Stimulated activated CD4-positive, alpha-beta T cell treated with anti-CD3 and anti-CD28 coated beads, TNF-alpha, amount 100 ng/mL, for 48 hours (primary cell): ENCODE data around the gene SOX12.
A peak's percentile ranks its signal among the peaks of the same experiment; 100 is the strongest.

Source experiments
- DNase-seq, 3 donors: peaks; one replicate each; pipeline ENCODE4 v3.0.0-alpha.2; 2020; ENCODE audit warnings: low read depth in 3 of 3

Gene SOX12

DNA sequence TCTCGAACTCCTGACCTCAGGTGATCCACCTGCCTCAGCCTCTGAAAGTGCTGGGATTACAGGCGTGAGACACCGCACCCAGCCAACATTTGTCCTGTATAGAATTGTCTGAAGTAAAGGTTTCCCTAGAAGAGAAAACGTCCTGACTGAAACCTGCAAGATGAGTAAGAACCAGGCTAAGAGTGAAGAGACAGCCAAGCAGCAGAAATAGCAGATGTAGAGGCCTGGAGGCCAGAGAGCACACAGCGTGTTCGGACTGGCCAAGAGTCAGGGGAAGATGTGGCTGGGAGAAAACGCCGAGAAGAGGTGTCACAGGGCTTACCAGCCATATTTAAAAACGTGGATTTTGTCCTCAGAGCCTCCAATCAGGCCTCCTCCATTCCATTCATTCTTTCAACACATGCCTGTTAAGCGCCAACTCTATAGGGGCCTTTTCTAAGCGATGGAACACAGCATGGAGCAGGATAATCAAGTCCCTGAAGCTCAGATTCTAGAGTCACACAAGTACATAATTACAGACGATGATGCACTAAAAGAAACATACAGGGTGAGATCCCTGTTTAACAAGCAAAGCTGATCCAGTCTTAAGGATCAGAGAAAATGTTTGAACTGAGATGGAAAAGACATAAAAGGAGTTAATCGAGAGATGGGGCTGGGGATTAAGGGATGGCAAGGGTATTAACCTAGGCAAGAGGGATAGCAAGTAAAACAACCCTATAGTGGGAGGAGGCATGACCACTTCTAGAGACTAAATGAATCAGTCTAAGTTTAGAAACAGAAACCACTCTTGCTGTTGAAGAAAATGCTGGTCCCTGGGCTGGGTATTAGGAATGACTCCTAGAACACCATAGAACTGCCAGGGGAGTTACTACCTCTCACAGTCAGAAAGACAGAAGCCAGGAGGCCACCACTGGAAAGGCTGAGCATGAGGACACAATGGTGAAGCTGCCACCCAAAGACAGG lies 23.2 kb upstream of the SOX12 start:
- DNase-seq = no peak

DNA sequence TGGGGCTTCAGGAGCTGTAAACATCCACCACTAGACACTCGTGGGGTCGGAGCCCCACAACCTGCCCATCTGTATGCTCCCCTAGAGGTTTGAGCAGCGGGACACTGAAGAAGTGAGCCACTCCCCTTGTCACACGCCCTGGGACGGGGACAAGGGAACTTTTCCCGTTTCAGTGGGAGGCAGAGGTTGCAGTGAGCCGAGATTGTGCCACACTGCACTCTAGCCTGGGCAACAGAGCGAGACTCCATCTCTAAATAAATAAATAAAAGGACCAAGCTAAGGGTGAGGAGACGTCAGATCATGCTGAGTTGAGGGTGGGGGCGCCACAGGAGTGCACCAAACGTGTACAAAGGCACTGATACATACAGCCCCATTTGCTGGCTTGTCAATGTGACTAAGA lies 19.6 kb upstream of the SOX12 start:
- no peak for DNase-seq

DNA sequence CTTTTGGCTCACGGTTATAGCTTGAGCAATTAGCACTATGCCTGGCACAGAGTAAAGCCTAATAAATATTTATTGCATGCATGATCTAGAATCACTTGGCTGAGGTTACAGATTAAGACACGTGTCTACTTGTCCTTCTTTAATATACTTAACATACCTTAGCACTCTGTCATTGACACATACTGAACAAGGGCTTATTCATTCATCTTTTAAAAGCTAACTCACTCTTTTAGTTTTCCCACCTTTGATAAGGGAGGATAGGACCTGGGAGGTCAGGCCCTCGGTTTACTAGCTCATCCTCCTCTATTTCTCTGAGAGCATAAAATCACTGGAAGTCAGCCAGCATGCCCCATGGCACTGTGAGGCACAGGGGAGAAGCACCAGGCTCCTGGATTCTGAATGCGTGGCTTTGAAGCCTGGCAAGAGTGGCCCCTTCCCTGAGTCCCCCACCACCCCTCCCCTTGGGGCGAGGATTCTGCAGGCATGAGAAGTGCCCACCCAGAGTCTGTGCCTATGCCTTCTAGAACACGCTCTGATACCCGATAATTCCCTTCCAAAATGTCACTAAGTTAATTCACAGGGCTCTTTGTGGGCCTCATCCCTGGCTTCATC lies 16.8 kb upstream of the SOX12 start:
- no peak for DNase-seq

GRCh38 chr20:309306-309840 lies 16.0 kb upstream of the SOX12 start:
- no peak for DNase-seq

GRCh38 chr20:309841-310644 lies 15.3 kb upstream of the SOX12 start:
- DNase-seq = peak; percentile 68 to 87 (median 80)

DNA sequence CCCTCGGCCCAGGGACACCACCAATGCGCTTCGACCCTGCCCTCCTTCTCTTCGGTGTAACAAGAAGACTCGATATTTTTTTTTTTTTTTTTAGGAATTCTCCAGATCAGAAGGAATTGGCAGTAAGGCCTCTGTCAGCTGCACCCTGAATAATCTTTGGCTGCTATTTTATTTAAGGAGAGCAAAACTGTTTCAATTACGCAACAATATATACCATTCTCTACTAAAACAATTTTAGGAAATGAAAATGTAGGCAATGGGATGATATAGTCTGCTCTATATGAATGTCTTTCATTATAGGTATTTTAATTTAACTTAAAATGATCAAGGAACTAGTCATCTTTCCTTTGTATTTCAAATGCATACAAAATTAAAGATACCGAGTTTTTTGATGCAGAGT lies 14.7 kb upstream of the SOX12 start:
- DNase-seq = no peak

DNA sequence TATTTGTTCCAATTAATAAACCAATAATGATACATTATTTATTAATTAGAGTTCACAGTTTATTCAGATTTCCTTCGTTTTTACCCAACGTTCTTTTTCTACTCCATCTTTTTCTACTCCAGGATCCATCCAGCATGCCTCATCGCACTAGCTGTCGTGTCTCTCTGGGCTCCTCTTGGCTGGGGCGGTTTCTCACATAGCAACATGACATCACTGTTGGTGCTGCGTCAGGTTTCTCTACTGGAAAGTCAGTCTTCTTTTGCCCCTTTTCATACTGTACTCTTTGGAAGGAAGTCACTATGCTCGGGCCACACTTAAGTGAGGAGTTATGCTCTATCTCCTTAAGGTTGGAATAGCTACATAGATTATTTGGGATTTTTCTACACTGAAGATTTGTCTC lies 13.7 kb upstream of the SOX12 start:
- DNase-seq = no peak

- DNase-seq = no peak
Observed at GRCh38 chr20:312067-312466, 13.3 kb upstream of the SOX12 start.

- DNase-seq = no peak
Observed at GRCh38 chr20:312866-313265, 12.5 kb upstream of the SOX12 start.

DNA sequence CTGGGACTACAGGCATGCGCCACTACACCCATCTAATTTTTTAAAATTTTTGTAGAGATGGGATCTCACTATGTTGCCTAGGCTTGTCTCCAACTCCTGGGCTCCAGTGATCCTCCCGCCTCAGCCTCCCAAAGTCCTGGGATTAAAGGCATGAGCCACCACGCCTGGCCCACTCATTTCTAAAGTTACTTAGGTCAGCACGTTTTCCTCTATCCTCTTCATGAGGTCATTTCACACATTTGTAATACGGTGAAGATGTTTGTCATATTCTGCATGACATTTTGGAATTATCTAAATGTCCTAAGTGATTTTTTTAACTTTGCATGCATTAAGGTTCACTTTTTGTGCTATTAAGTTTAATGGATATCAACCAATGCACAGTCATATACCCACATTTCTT lies 11.9 kb upstream of the SOX12 start:
- no peak for DNase-seq

DNA sequence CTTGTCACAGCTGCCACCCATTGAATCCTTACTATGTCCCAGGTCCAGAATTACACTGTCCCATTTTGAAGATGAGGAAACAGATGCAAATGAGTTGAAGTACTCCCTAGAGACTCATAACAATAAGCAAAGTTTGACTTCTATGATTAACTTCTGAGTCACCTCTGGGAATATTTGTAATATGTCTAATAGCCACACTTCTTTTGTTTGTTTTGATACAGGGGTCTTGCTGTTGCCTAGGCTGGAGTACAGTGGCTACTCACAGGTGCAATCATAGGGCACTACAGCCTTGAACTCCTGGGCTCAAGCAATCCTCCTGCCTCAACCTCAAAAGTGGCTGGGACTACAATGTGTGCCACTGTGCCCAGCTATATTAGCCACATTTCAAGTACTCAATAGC lies 11.4 kb upstream of the SOX12 start:
- no peak for DNase-seq

GRCh38 chr20:316316-317068 lies 8.9 kb upstream of the SOX12 start:
- DNase-seq = no peak

DNA sequence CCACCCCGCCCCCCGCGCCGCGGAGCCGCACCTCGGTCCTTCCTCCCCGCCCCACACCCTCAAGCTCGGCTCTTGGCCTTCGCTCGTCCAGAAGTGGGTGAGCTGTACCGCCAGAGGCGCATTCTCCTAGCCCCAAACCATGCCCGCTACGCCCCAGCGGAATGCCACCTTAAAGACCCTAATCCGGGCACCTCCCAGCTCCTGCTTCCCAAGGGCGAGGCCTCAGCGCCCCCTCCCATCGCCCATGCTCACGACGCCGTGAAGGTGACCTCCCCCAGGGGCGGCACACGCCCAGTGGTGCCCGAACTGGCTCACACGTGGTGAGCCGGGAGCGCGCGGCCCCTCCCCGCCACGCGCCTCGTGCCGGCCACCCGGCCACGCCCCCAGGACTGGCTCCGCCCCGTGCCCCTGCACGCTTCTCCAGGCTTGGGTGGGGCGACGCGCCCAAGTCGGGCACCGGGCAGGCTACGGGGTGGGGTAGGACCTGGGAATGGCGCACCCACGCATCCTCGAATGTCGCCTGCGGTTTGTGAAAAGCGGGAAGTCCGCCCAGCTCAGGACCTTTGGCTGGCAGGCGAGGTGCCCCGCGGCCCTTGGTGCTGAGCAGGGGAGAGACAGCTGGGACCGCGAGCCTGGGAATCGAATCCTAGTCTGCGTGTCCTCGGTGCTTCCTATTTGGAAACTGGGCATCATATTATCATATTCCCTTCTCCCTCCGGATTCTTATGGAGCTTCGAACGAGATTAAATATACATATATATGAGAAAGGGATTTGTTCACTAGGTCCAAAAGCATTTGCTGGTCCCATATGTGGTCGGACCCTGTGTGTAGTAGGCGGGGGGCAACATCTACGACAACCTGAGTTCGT lies 941 bp upstream of the SOX12 start:
- peak; percentile 73 to 94 (median 74) for DNase-seq

- DNase-seq = peak in 1 of 3 donors; percentile 36
Observed at GRCh38 chr20:325889-326644, 715 bp downstream of the SOX12 start.

GRCh38 chr20:326645-327185 lies 1.4 kb downstream of the SOX12 start:
- no peak for DNase-seq

DNA sequence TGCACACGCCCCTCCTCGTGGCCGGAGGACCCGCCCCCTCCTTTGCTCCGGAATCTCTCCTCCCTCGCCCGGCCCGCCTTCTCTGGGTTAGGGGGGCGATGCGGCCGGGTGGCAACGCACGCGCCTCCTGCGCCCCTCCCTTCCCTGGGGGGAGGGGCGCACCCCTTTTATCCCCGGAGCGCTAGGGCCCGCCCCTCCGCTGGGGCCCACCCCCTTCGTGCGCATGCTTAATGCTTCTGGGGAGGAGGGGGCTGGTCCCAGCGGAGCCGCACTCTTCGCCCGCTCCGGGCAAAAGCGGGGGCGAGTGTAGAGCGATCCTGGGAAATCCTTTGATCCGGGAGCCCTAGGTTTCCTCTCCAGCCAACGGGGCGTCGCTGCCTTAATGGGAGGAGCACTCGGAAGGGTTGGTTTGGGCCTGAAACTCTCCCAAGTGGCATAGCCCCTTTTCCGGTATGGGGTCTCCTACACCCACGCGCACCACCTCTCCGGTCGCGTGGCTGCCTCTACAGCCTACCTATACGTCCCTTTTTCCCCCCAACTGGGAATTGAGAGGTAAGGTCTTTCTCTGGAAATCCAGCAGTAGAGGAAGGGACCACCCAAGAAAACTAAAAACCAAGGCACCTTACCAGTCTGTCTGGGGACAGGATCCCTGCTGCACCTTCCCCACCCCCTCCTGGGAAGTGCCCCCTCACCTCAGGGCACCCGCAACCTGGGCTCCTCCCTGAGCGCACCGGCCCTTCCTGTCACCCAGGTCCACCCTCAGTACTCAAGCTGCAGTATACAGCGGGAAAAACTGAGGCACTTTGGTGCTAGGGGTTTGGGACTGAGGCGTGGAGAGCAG lies 2.1 kb downstream of the SOX12 start:
- peak in 2 of 3 donors; percentile 66 to 69 for DNase-seq

GRCh38 chr20:328027-328974 lies 2.9 kb downstream of the SOX12 start:
- no peak for DNase-seq
